ENCODE measurements around the gene GPM6B. TPM values are rescaled to one million over a fixed set of nuclear protein-coding genes. Genes with fewer than 3 reads are reported as not detected.
A peak's percentile ranks its signal among the peaks of the same experiment; 100 is the strongest.

The GPM6B gene
- total RNA-seq, 2 experiments from 2014 or later, result not detected

DNA sequence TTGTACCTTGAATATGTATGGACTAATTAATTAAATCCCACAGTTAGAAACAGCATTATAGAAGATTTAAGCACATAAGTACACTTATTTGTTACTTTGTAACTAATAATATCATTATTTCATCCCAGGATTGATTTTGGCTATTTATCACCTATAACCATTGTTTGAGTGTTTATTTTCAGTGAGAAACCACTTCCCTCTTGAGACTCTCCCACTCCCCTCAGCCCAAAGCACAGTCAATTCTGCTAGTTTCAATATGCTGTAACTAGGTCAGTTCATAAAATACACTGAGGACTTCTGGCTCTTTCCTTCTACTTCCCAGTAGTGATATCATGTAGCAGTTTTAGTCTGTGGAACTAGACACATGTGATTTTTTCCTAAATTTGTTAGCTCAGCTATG is 66.1 kb downstream of the GPM6B start:
- H3K27ac Mint-ChIP-seq, result no peak overlapping the region
- TF ChIP-seq, protein P1, sequence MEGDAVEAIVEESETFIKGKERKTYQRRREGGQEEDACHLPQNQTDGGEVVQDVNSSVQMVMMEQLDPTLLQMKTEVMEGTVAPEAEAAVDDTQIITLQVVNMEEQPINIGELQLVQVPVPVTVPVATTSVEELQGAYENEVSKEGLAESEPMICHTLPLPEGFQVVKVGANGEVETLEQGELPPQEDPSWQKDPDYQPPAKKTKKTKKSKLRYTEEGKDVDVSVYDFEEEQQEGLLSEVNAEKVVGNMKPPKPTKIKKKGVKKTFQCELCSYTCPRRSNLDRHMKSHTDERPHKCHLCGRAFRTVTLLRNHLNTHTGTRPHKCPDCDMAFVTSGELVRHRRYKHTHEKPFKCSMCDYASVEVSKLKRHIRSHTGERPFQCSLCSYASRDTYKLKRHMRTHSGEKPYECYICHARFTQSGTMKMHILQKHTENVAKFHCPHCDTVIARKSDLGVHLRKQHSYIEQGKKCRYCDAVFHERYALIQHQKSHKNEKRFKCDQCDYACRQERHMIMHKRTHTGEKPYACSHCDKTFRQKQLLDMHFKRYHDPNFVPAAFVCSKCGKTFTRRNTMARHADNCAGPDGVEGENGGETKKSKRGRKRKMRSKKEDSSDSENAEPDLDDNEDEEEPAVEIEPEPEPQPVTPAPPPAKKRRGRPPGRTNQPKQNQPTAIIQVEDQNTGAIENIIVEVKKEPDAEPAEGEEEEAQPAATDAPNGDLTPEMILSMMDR (IDR thresholded peaks at IDR 0.05), result no peak
- H3K9me3 Mint-ChIP-seq, result no peaks in the 10 kb centered on the region
- ATAC-seq (no peak), DNase-seq (no peak)
- ChIA-PET POLR2A (no interaction called here), CTCF (interaction anchor here (0.7 to 1.5 kb wide), 2 partner anchors 12 to 62 kb away, joined by 3 to 4 read pairs; partner anchors contain the start of gene RAB9A)
- intact Hi-C loops (cut with micrococcal nuclease), result loop anchor here (5.0 to 10.0 kb wide), 2 partner anchors 246 to 281 kb away; no protein-coding TSS in a partner anchor
- peaks cover 43% of the 10 kb centered on the region for H3K4me1 Mint-ChIP-seq (ENCODE audit: low read depth)
- H3K4me3 Mint-ChIP-seq, result no peak overlapping the region
- peaks cover 25% of the 10 kb centered on the region for H3K36me3 Mint-ChIP-seq (ENCODE audit: low read depth)
- no peaks in the 10 kb centered on the region for H3K27me3 Mint-ChIP-seq

DNA sequence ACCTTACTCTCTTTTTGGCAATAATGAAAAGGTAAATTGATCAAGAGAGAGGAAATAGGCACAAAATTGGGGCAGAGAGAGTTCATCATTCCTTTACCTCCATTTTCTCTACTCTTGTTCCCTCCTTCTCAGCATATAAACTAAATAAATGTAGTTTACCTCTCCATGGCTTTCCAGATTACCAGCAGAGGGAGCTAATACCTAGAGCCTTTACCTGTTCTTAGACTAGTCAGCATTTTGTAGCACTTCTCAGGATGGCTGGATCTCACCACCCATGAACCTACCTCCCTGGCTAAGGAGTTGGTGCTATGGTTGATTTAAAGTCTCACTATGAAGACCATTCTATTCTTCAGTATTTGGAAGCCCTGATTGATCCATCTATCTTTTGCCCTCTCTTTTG is 66.7 kb downstream of the GPM6B start:
- TF ChIP-seq, protein P1 (IDR thresholded peaks at IDR 0.05), result peak; percentile 46
- ATAC-seq, result no peak
- ChIA-PET CTCF (interaction anchor here (0.7 to 1.8 kb wide), 3 partner anchors 12 to 61 kb away, joined by 3 to 9 read pairs (median 4); partner anchors contain the start of genes OFD1, RAB9A and TRAPPC2), POLR2A (no interaction called here)
- Mint-ChIP-seq H3K4me1 (ENCODE audit: low read depth) (peaks cover 40% of the 10 kb centered on the region), H3K27ac (no peak overlapping the region), H3K27me3 (no peaks in the 10 kb centered on the region), H3K36me3 (ENCODE audit: low read depth) (peaks cover 25% of the 10 kb centered on the region), H3K4me3 (no peak overlapping the region), H3K9me3 (no peaks in the 10 kb centered on the region)
- intact Hi-C loops (cut with micrococcal nuclease), result loop anchor here (5.0 to 10.0 kb wide), 2 partner anchors 245 to 282 kb away; no protein-coding TSS in a partner anchor
- DNase-seq, result no peak

DNA sequence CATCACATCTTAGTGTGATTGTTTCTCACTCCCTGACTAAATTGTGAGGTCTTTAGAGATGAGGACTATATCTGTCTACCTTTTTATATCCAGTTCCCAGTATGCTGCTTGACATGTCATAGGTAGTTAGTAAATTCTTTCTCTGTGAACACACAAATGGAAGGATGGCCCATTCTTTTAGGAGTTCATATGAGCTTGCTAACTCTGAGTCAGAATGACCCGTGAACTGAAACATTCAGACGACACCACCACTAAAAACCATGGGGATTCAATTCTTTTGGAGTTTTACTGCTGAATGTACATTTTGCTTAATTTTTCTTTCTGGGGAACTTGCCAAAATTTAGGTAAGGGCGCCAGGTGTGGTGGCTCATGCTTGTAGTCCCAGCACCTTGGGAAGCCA is 68.4 kb downstream of the GPM6B start:
- Mint-ChIP-seq H3K4me1 (ENCODE audit: low read depth) (peaks cover 42% of the 10 kb centered on the region), H3K27me3 (no peaks in the 10 kb centered on the region), H3K36me3 (ENCODE audit: low read depth) (peaks cover 30% of the 10 kb centered on the region), H3K9me3 (no peaks in the 10 kb centered on the region), H3K27ac (peak overlapping the region; percentile 63), H3K4me3 (no peak overlapping the region)
- intact Hi-C loops (cut with micrococcal nuclease), result no loop called here
- POLR2A ChIA-PET, result no interaction called here
- DNase-seq (no peak), ATAC-seq (no peak)
- TF ChIP-seq, protein P1 (IDR thresholded peaks at IDR 0.05), result no peak
- CTCF ChIA-PET, result interaction anchor here (1.8 to 2.0 kb wide), 2 partner anchors 13 to 90 kb away, joined by 5 to 8 read pairs; no protein-coding TSS in a partner anchor

DNA sequence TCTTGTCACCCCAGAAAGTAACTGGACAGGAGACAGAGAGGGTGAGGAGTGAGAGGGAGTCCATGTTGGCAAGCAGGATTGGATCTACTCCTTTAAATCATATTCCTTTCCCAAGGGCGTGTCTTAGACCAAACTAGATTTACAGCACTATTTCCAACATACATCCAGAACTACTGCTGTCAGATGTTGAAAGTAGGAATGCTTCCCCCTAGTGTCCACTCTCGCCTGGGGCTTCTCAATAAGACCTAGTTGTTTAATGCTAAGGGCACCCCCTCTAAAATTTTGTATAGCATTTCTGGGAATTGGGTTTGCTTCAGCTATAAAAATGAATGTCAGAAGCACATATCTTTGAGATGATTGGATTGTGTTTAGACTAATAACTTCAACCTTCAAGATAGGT is 69.1 kb downstream of the GPM6B start:
- Mint-ChIP-seq H3K36me3 (ENCODE audit: low read depth) (peaks cover 26% of the 10 kb centered on the region), H3K4me3 (no peak overlapping the region), H3K4me1 (ENCODE audit: low read depth) (peaks cover 39% of the 10 kb centered on the region), H3K27ac (peak overlapping the region; percentile 36), H3K27me3 (no peaks in the 10 kb centered on the region), H3K9me3 (no peaks in the 10 kb centered on the region)
- TF ChIP-seq, protein P1 (IDR thresholded peaks at IDR 0.05), result no peak
- ChIA-PET CTCF (interaction anchor here (1.8 to 2.0 kb wide), 2 partner anchors 12 to 89 kb away, joined by 5 to 8 read pairs; no protein-coding TSS in a partner anchor), POLR2A (no interaction called here)
- no peak for ATAC-seq
- peak; percentile 53 for DNase-seq
- intact Hi-C loops (cut with micrococcal nuclease), result no loop called here

DNA sequence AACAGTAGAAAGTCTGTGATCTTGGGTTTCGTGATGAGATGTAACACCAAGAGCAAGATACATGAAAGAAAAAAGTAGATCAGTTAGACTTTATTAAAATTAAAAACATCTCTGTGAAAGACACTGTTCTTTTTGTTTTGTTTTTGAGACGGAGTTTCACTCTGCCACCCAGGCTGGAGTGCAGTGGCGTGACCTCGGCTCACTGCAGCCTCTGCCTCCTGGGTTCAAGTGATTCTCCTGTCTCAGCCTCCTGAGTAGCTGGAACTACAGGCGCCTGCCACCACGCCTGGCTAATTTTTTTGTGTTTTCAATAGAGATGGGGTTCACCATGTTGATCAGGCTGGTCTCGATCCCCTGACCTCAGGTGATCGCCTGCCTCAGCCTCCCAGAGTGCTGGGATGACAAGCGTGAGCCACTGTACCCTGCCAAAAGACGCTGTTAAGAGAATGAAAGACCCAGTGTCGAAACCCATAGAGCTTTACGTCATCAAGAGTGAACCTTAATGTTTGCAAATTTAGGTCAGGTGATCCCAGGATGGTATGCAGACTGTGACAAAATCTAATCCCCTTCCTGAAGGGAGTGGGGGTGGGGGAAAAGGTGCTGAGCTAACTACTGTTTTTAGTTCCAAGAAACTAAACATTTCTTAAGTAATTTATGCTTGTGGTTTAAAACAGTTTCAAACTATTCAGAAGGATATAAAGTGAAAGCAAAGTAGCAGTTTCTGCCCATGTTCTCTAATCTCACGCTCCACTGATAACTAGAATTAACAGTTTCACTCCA is 74.3 kb downstream of the GPM6B start:
- POLR2A ChIA-PET, result interaction anchor here (0.6 to 1.3 kb wide), 4 partner anchors 8 to 286 kb away, joined by 3 to 7 read pairs (median 4); partner anchors contain the start of genes OFD1 and TRAPPC2
- intact Hi-C loops (cut with micrococcal nuclease), result no loop called here
- no peaks in the 10 kb centered on the region for H3K27me3 Mint-ChIP-seq
- peak overlapping the region; percentile 83 for H3K27ac Mint-ChIP-seq
- CTCF ChIA-PET, result interaction anchor here (1.0 kb wide), 1 partner anchor 289 kb away, joined by 4 read pairs; no protein-coding TSS in a partner anchor
- H3K4me3 Mint-ChIP-seq, result peak overlapping the region; percentile 18
- peaks cover 34% of the 10 kb centered on the region for H3K4me1 Mint-ChIP-seq (ENCODE audit: low read depth)
- peak; percentile 67 for DNase-seq
- H3K9me3 Mint-ChIP-seq, result no peaks in the 10 kb centered on the region
- H3K36me3 Mint-ChIP-seq (ENCODE audit: low read depth), result peaks cover 23% of the 10 kb centered on the region
- TF ChIP-seq, protein P1 (IDR thresholded peaks at IDR 0.05), result no peak
- ATAC-seq, result peak; percentile 93

Data from activated CD8-positive, alpha-beta T cell treated with anti-CD3 and anti-CD28 coated beads for 36 hours (primary cell).